ENCODE measurements around the gene ALG13. TPM values are rescaled to one million over a fixed set of nuclear protein-coding genes. Genes with fewer than 3 reads are reported as not detected.

Gene ALG13
- total RNA-seq, 1 donor = 56.5 TPM

GRCh38 chrX:111649638-111650037, 31.3 kb upstream of the ALG13 start:
- TF ChIP-seq CTCF (IDR thresholded peaks at IDR 0.05; ENCODE audit: insufficient read depth, low read length) = no peak
- H3K4me3 ChIP-seq (ENCODE audit: low read depth, low read length) = no peak overlapping the region
- DNase-seq (ENCODE audit: low read depth) = no peak

DNA sequence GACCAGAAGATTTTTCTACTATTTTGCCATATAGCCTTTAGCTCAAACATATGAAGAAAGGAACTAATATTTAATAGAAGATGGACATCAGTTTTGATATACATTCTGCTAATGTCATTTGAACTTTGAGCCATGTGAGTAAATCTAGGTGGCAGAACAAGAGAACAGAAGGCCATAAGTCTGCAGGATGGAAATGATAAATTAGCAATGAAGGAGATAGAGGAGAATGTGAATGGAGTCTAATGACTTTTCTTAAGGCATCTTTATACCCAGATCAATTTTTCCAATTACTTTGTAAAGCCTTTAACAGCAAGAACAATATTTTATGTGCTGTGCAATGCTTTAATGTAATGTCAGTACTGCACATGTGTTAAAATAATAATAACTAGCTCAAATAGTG, 30.1 kb upstream of the ALG13 start:
- DNase-seq (ENCODE audit: low read depth) = no peak
- no peak overlapping the region for H3K4me3 ChIP-seq (ENCODE audit: low read depth, low read length)
- TF ChIP-seq CTCF (IDR thresholded peaks at IDR 0.05; ENCODE audit: insufficient read depth, low read length) = no peak

DNA sequence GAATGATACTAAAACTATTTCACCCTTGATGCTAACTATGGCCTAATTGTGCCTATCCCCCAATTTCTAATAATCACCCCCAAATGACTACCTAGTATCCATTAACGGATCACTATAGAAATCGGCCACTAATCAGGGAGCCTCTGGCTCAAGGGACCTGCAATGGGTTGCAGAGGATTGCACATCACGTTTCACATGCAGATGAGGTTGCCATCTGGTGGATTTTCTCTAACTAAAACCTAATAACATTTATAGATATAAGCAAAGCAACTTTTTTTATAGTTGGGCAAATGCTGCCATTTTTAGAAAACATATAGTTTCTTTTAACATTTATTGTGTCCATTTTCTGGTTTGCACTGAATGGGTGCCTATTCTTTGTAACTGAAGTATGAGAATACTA, 28.3 kb upstream of the ALG13 start:
- no peak overlapping the region for H3K4me3 ChIP-seq (ENCODE audit: low read depth, low read length)
- peak; percentile 2 for TF ChIP-seq CTCF (IDR thresholded peaks at IDR 0.05; ENCODE audit: insufficient read depth, low read length)
- DNase-seq (ENCODE audit: low read depth) = peak; percentile 4

- H3K4me3 ChIP-seq (ENCODE audit: low read depth, low read length) = no peak overlapping the region
- no peak for DNase-seq (ENCODE audit: low read depth)
- no peak for TF ChIP-seq CTCF (IDR thresholded peaks at IDR 0.05; ENCODE audit: insufficient read depth, low read length)
Measured at GRCh38 chrX:111661241-111661640, 19.7 kb upstream of the ALG13 start.

GRCh38 chrX:111662292-111662691, 18.7 kb upstream of the ALG13 start:
- H3K4me3 ChIP-seq (ENCODE audit: low read depth, low read length) = no peak overlapping the region
- DNase-seq (ENCODE audit: low read depth) = no peak
- TF ChIP-seq CTCF (IDR thresholded peaks at IDR 0.05; ENCODE audit: insufficient read depth, low read length) = no peak

DNA sequence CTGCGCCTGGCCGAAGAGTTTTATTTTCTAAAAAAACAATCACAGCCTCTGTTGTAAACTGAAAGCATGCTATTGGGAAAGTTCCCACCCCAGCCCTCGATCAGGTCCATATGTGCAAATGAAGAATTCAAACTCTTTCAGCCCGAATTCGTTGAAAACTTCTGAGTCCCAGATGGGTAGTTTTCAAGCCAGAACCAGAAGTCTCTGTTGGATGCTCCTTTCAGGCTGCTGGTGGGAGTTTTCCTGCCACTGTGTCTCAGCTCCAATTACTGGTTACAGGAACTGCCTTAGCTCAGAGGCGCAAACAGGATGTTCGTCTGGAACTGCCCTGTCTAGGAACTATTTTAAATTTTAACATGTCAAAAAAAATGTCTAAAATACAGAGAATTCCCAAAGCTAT, 9.3 kb upstream of the ALG13 start:
- TF ChIP-seq CTCF (IDR thresholded peaks at IDR 0.05; ENCODE audit: insufficient read depth, low read length) = no peak
- DNase-seq (ENCODE audit: low read depth) = no peak
- no peak overlapping the region for H3K4me3 ChIP-seq (ENCODE audit: low read depth, low read length)

DNA sequence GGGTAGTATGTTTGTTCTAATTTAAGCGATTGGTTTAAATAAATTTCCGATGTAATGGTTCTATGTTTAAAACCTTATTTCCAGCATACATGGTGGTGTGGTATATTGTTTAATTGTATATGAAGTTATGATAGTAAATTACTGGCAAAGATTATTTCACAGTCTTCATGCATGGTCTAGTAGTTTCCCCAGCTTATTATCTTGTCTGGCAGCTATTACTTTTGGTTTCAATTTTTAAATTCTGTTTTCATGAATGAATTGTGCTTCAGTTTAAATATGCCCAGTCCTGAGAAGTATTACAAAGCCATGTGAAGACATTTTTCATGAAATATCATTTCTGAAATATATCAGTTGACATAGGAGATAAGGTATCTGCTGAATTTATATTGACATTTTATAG, 6.3 kb downstream of the ALG13 start:
- H3K4me3 ChIP-seq (ENCODE audit: low read depth, low read length) = no peak overlapping the region
- DNase-seq (ENCODE audit: low read depth) = no peak
- TF ChIP-seq CTCF (IDR thresholded peaks at IDR 0.05; ENCODE audit: insufficient read depth, low read length) = no peak
